ENCODE measurements around the gene EIF2D. TPM values are rescaled to one million over a fixed set of nuclear protein-coding genes. Genes with fewer than 3 reads are reported as not detected.

Gene EIF2D
- total and polyA plus RNA-seq, 9 of the 15 experiments (the other 6 are each of a cell fraction or from before 2014, with no cell fraction given) = 81.1 to 138 (median 93.9) TPM

GRCh38 chr1:206600527-206600926, 11.7 kb downstream of the EIF2D start:
- CTCF ChIA-PET (ENCODE audit: low intra/inter-chr PET ratio) = no interaction called here
- H4K20me1 ChIP-seq (replicated peaks; ENCODE audit: control insufficient read depth, insufficient read depth, low read length) = no peaks in the 10 kb centered on the region
- intact Hi-C loops (cut with micrococcal nuclease) = no loop called here
- TF ChIP-seq HDAC8 (tag; IDR thresholded peaks at IDR 0.05) = no peak
- no peak for TF ChIP-seq ELF2 (CRISPR knock-in tag; IDR thresholded peaks at IDR 0.05)
- no peak for TF ChIP-seq MXI1 (IDR thresholded peaks at IDR 0.05; ENCODE audit: low read depth, low read length)
- no peak for TF ChIP-seq CREB3L1 (IDR thresholded peaks at IDR 0.05; ENCODE audit: borderline replicate concordance, low read depth)
- TF ChIP-seq, protein P1, sequence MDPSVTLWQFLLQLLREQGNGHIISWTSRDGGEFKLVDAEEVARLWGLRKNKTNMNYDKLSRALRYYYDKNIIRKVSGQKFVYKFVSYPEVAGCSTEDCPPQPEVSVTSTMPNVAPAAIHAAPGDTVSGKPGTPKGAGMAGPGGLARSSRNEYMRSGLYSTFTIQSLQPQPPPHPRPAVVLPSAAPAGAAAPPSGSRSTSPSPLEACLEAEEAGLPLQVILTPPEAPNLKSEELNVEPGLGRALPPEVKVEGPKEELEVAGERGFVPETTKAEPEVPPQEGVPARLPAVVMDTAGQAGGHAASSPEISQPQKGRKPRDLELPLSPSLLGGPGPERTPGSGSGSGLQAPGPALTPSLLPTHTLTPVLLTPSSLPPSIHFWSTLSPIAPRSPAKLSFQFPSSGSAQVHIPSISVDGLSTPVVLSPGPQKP (CRISPR knock-in tag; IDR thresholded peaks at IDR 0.05) = no peak
- TF ChIP-seq ZNF583 (CRISPR knock-in tag; IDR thresholded peaks at IDR 0.05) = no peak
- no peak for TF ChIP-seq HDAC1 (IDR thresholded peaks at IDR 0.05)
- no peak for TF ChIP-seq ZNF134 (CRISPR knock-in tag; conservative IDR thresholded peaks at IDR 0.05)
- TF ChIP-seq, protein P2, sequence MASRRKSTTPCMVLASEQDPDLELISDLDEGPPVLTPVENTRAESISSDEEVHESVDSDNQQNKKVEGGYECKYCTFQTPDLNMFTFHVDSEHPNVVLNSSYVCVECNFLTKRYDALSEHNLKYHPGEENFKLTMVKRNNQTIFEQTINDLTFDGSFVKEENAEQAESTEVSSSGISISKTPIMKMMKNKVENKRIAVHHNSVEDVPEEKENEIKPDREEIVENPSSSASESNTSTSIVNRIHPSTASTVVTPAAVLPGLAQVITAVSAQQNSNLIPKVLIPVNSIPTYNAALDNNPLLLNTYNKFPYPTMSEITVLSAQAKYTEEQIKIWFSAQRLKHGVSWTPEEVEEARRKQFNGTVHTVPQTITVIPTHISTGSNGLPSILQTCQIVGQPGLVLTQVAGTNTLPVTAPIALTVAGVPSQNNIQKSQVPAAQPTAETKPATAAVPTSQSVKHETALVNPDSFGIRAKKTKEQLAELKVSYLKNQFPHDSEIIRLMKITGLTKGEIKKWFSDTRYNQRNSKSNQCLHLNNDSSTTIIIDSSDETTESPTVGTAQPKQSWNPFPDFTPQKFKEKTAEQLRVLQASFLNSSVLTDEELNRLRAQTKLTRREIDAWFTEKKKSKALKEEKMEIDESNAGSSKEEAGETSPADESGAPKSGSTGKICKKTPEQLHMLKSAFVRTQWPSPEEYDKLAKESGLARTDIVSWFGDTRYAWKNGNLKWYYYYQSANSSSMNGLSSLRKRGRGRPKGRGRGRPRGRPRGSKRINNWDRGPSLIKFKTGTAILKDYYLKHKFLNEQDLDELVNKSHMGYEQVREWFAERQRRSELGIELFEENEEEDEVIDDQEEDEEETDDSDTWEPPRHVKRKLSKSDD (conservative IDR thresholded peaks at IDR 0.05; ENCODE audit: low read length) = no peak
- TF ChIP-seq, protein P3, sequence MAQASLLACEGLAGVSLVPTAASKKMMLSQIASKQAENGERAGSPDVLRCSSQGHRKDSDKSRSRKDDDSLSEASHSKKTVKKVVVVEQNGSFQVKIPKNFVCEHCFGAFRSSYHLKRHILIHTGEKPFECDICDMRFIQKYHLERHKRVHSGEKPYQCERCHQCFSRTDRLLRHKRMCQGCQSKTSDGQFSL (CRISPR knock-in tag; IDR thresholded peaks at IDR 0.05) = no peak
- TF ChIP-seq, protein P3 (tag; IDR thresholded peaks at IDR 0.05) = no peak
- TF ChIP-seq C11orf30 (IDR thresholded peaks at IDR 0.05; ENCODE audit: low read depth) = no peak

More at GRCh38 chr1:206600527-206600926, 11.7 kb downstream of the EIF2D start:
- BruUV-seq (replicated peaks) = no TSS peak
- H3K9ac ChIP-seq (ENCODE audit: insufficient read depth in 1 of 2, low read depth in 2 of 2, low read length in 2 of 2) = no peak overlapping the region
- H3K4me1 ChIP-seq (replicated peaks in 1 of 2; ENCODE audit: control insufficient read depth in 2 of 2, insufficient read depth in 2 of 2, low read length in 2 of 2) = no peaks in the 10 kb centered on the region; a peak in 1 of 5 replicates
- H3K4me3 ChIP-seq = no peak overlapping the region
- no peak overlapping the region for H2AFZ ChIP-seq (ENCODE audit: low read depth, low read length)
- no peak for DNase-seq (ENCODE audit: extremely low read depth in 1 of 4, low spot score in 3 of 4)
- FAIRE-seq = no peak
- POLR2A ChIA-PET = interaction anchor here (0.7 to 1.4 kb wide), 4 partner anchors 9 to 654 kb away, joined by 3 to 5 read pairs (median 4); no protein-coding TSS in a partner anchor
- no peaks in the 10 kb centered on the region for H3K27me3 ChIP-seq (ENCODE audit: control insufficient read depth in 2 of 2, insufficient read depth in 2 of 2, low read length in 2 of 2)
- no peak overlapping the region for H3K4me2 ChIP-seq (ENCODE audit: insufficient read depth, low read length)
- no peaks in the 10 kb centered on the region for H3K79me2 ChIP-seq (ENCODE audit: control insufficient read depth, insufficient read depth, low read length)
- no peak overlapping the region for H3K27ac ChIP-seq (ENCODE audit: extremely low read depth, low read depth, low read length)
- WGBS (ENCODE audit: insufficient coverage, low coverage, missing lambda C conversion rate) = 88% methylated on average over 3 of the region's 3 CpGs
- no peaks in the 10 kb centered on the region for H3K9me1 ChIP-seq (ENCODE audit: control insufficient read depth, insufficient read depth, low read length)
- H3K9me3 ChIP-seq (replicated peaks; ENCODE audit: control insufficient read depth, insufficient read depth, low read depth, low read length) = no peaks in the 10 kb centered on the region
- in situ Hi-C loops (cut with MboI) = loop anchor here (25.0 kb wide), 2 partner anchors 312 to 912 kb away; partner anchors contain the start of gene FCMR
- H3K36me3 ChIP-seq (ENCODE audit: control insufficient read depth, insufficient read depth, low read length) = peaks cover 87% of the 10 kb centered on the region
- ATAC-seq = no peak
